SK-N-SH (cell line): ENCODE results near the gene PPHLN1. TPM values are rescaled to one million over a fixed set of nuclear protein-coding genes. Genes with fewer than 3 reads are reported as not detected.

Experiments used
- CTCF ChIA-PET: fragments of 300-600, 350-600 bp; formaldehyde crosslinking; extraction: SDS; loops from one replicate; lab custom pipeline; 2021; lab: Yijun Ruan, JAX
- POLR2A ChIA-PET: fragments of 350-600 bp; sonication (Branson Sonifier 250); formaldehyde crosslinking; extraction: SDS; loops from one replicate; lab custom pipeline; 2020; ENCODE audit warnings: antibody characterized with exemption, inconsistent platforms; lab: Yijun Ruan, JAX
- DNase-seq: peaks from one replicate; pipeline ENCODE4 v3.0.0; 2012
- H2AFZ ChIP-seq: fragments of 200-600 bp; sonication (generic); 2 replicates; pipeline ENCODE4 v1.8.1; 2016; ENCODE audit warnings: antibody characterized with exemption, mild to moderate bottlenecking, low read depth
- H3F3A ChIP-seq: fragments of 200-600 bp; sonication (generic); replicated peaks from 2 replicates; pipeline ENCODE3; 2016; ENCODE audit warnings: antibody characterized with exemption, mild to moderate bottlenecking; ENCODE audit not compliant: insufficient read depth
- H3K27ac ChIP-seq, 2 experiments: fragments of 200-500 bp in 1 of 2; fragments of 200-600 bp in 1 of 2; sonication (Bioruptor generic) in 1 of 2; sonication (generic), shearing (Covaris generic) in 1 of 2; 2 replicates each; pipeline versions ENCODE4 v1.5.1 to v1.6.1; 2014 to 2016; ENCODE audit warnings: low read depth in 2 of 2, inconsistent platforms in 1 of 2, low read length in 1 of 2, mild to moderate bottlenecking in 1 of 2, mixed read lengths in 1 of 2
- H3K27me3 ChIP-seq: fragments of 200-600 bp; sonication (generic), shearing (Covaris generic); 2 replicates; pipeline ENCODE4 v1.6.1; 2016; ENCODE audit warnings: mixed run types; ENCODE audit not compliant: insufficient read depth
- H3K36me3 ChIP-seq, 2 experiments: fragments of 200-500 bp in 1 of 2; fragments of 200-600 bp in 1 of 2; sonication (Bioruptor generic) in 1 of 2; sonication (generic) in 1 of 2; replicated peaks in 1 of 2; 2 replicates each; pipeline versions ENCODE3 to v1.5.1; 2014 to 2016; ENCODE audit warnings: low read length in 1 of 2, mild to moderate bottlenecking in 1 of 2; ENCODE audit not compliant: insufficient read depth in 2 of 2, control insufficient read depth in 1 of 2
- H3K4me1 ChIP-seq, 2 experiments: fragments of 200-500 bp in 1 of 2; fragments of 200-600 bp in 1 of 2; sonication (Bioruptor generic) in 1 of 2; sonication (generic), shearing (Covaris generic) in 1 of 2; 2 replicates each; pipeline versions ENCODE4 v1.5.1 to v1.6.1; 2014 to 2016; ENCODE audit warnings: low read depth in 1 of 2, low read length in 1 of 2, mixed run types in 1 of 2; ENCODE audit not compliant: insufficient read depth in 2 of 2, control insufficient read depth in 1 of 2
- H3K4me2 ChIP-seq: fragments of 200-600 bp; sonication (generic), shearing (Covaris generic); 2 replicates; pipeline ENCODE4 v1.6.1; 2017; ENCODE audit warnings: mixed run types
- H3K4me3 ChIP-seq, 2 experiments: fragments of 200-500 bp in 1 of 2; fragments of 200-600 bp in 1 of 2; sonication (Bioruptor generic) in 1 of 2; sonication (generic), shearing (Covaris generic) in 1 of 2; 2 replicates each; pipeline versions ENCODE4 v1.5.1 to v1.8.1; 2014 to 2016; ENCODE audit warnings: low read depth in 2 of 2, inconsistent platforms in 1 of 2, low read length in 1 of 2, mild to moderate bottlenecking in 1 of 2, mixed read lengths in 1 of 2, moderate library complexity in 1 of 2
- H3K79me2 ChIP-seq: fragments of 200-600 bp; sonication (generic); 2 replicates; pipeline ENCODE4 v1.8.1; 2017; ENCODE audit warnings: mild to moderate bottlenecking; ENCODE audit not compliant: insufficient read depth
- H3K9ac ChIP-seq: fragments of 200-600 bp; sonication (generic); 2 replicates; pipeline ENCODE4 v1.6.1; 2017; ENCODE audit warnings: mixed run types
- H3K9me2 ChIP-seq: fragments of 200-600 bp; sonication (generic); 2 replicates; pipeline ENCODE4 v1.6.1; 2017; ENCODE audit warnings: mixed run types
- H3K9me3 ChIP-seq: fragments of 200-600 bp; sonication (generic); 2 replicates; pipeline ENCODE4 v1.6.1; 2017; ENCODE audit warnings: mixed run types, mild to moderate bottlenecking, moderate library complexity
- H4K20me1 ChIP-seq: fragments of 200-600 bp; sonication (generic); 2 replicates; pipeline ENCODE4 v1.6.1; 2017; ENCODE audit warnings: mild to moderate bottlenecking, mixed run types; ENCODE audit not compliant: insufficient read depth
- ELF1 ChIP-seq: IDR thresholded peaks from 2 replicates; pipeline ENCODE4 v1.4.0; 2012
- EZH2phosphoT487 ChIP-seq: fragments of 200-600 bp; sonication (generic); IDR thresholded peaks from 2 replicates; pipeline ENCODE4 v1.6.1; 2017; ENCODE audit warnings: low read depth, mixed run types, mild to moderate bottlenecking, antibody characterized with exemption, moderate library complexity, borderline replicate concordance
- GATA2 ChIP-seq: sonication (generic); formaldehyde crosslinking; IDR thresholded peaks from 2 replicates; pipeline ENCODE4 v1.5.0; 2020; ENCODE audit warnings: mild to moderate bottlenecking, missing genetic modification reagents
- MEF2A ChIP-seq: IDR thresholded peaks from 2 replicates; pipeline ENCODE4 v1.4.0; 2012; ENCODE audit warnings: low read depth, borderline replicate concordance
- MXI1 ChIP-seq: IDR thresholded peaks from 2 replicates; pipeline ENCODE4 v1.6.1; 2012; ENCODE audit warnings: mild to moderate bottlenecking, low read depth, low read length, improper control_type of control experiment
- NRF1 ChIP-seq: IDR thresholded peaks from 2 replicates; pipeline ENCODE4 v1.6.1; 2012; ENCODE audit warnings: low read depth, mild to moderate bottlenecking, low read length
- RAD21 ChIP-seq: IDR thresholded peaks from 2 replicates; pipeline ENCODE4 v1.6.1; 2012; ENCODE audit warnings: mild to moderate bottlenecking, low read length
- SIN3A ChIP-seq: IDR thresholded peaks from 2 replicates; pipeline ENCODE4 v1.6.1; 2012; ENCODE audit warnings: low read depth, mild to moderate bottlenecking, low read length, moderate library complexity, borderline replicate concordance
- SMC3 ChIP-seq: IDR thresholded peaks from 2 replicates; pipeline ENCODE4 v1.6.1; 2012; ENCODE audit warnings: low read depth, low read length, improper control_type of control experiment
- TAF1 ChIP-seq: IDR thresholded peaks from 2 replicates; pipeline ENCODE4 v1.6.1; 2012; ENCODE audit warnings: low read depth, mild to moderate bottlenecking, low read length, moderate library complexity, borderline replicate concordance
- TCF12 ChIP-seq: IDR thresholded peaks from 2 replicates; pipeline ENCODE4 v1.4.0; 2012
- whole genome bisulfite sequencing: methylation state at CpG from one replicate; pipeline ENCODE4 v1.1.6; 2017; ENCODE audit warnings: low lambda C conversion rate; 5-methylcytosine and 5-hydroxymethylcytosine counted together
- polyA plus RNA-seq, 3 experiments: library from polyadenylated mRNA; depleted of rRNA; stranded (reverse); fragments of >200 nt; gene quantifications; 2 replicates each; pipeline ENCODE4 v1.2.3, GENCODE V29; 2012
- TF ChIP-seq, protein P1 (sequence below): fragments of 200-600 bp; sonication (generic); IDR thresholded peaks from 2 replicates; pipeline ENCODE4 v1.6.1; 2017; ENCODE audit warnings: antibody characterized with exemption, mild to moderate bottlenecking, moderate library complexity
- TF ChIP-seq, protein P2 (sequence below): IDR thresholded peaks from 2 replicates; pipeline ENCODE4 v1.6.1; 2012; ENCODE audit warnings: mild to moderate bottlenecking, low read depth, low read length, moderate library complexity
- TF ChIP-seq, protein P3 (sequence below): IDR thresholded peaks from 2 replicates; pipeline ENCODE4 v1.4.0; 2012; ENCODE audit warnings: low read depth, borderline replicate concordance

PPHLN1 gene
- polyA plus RNA-seq, 1 of the 3 experiments (the other 2 are of a cell fraction): 55.4 TPM

DNA sequence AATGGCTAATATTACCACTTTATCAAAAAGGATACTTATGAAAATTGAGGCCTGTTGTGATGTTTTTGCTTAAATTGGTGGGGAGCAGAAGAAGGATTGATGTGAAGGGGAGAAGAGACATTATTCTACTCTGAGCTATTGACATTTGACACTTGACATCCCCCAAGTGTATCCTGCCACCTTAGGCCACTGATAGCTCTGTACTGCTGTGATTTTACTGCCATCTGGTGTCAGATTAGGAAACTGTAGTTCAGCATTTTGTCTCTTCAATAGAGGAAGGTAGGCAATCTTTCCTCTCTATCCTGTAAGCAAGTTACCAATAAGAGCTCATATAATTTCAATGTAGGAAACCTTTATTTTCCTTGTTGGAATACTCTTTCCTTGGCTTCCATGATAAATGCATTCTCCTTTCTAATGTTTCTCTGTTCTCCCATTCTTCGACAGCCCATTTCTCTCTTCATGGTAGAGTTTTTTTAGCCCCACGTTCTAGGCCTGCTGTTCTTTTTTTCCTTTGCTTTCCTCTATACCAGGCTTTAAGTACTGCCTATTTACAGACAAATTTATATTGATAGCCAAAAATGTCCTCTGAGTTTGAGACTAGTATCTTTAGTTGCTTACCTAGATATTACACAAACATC lies 46.3 kb downstream of the PPHLN1 start:
- Histone ChIP-seq H3K4me1 (no peaks in the 10 kb centered on the region), H3K79me2 (peaks cover 20% of the 10 kb centered on the region; the same call in 1 of the 2 replicates), H3K27ac (no peak overlapping the region), H3F3A (peaks cover 4% of the 10 kb centered on the region), H2AFZ (no peak overlapping the region), H3K9me3 (no peaks in the 10 kb centered on the region), H3K4me3 (no peak overlapping the region; a peak in 1 of 4 replicates), H3K4me2 (no peak overlapping the region), H3K27me3 (no peaks in the 10 kb centered on the region), H3K9me2 (no peaks in the 10 kb centered on the region), H4K20me1 (peaks cover 4% of the 10 kb centered on the region; the same call in 1 of the 2 replicates), H3K9ac (no peak overlapping the region), H3K36me3 (peaks cover 14 to 19% of the 10 kb centered on the region in 2 experiments)
- no peak for TF ChIP-seq ELF1
- no peak for TF ChIP-seq SIN3A
- TF ChIP-seq GATA2 (CRISPR knock-in tag): no peak
- no peak for TF ChIP-seq NRF1
- no peak for TF ChIP-seq MXI1
- TF ChIP-seq, protein P1, sequence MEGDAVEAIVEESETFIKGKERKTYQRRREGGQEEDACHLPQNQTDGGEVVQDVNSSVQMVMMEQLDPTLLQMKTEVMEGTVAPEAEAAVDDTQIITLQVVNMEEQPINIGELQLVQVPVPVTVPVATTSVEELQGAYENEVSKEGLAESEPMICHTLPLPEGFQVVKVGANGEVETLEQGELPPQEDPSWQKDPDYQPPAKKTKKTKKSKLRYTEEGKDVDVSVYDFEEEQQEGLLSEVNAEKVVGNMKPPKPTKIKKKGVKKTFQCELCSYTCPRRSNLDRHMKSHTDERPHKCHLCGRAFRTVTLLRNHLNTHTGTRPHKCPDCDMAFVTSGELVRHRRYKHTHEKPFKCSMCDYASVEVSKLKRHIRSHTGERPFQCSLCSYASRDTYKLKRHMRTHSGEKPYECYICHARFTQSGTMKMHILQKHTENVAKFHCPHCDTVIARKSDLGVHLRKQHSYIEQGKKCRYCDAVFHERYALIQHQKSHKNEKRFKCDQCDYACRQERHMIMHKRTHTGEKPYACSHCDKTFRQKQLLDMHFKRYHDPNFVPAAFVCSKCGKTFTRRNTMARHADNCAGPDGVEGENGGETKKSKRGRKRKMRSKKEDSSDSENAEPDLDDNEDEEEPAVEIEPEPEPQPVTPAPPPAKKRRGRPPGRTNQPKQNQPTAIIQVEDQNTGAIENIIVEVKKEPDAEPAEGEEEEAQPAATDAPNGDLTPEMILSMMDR: peak; percentile 76
- TF ChIP-seq MEF2A: no peak
- TF ChIP-seq TCF12: no peak
- TF ChIP-seq, protein P2, sequence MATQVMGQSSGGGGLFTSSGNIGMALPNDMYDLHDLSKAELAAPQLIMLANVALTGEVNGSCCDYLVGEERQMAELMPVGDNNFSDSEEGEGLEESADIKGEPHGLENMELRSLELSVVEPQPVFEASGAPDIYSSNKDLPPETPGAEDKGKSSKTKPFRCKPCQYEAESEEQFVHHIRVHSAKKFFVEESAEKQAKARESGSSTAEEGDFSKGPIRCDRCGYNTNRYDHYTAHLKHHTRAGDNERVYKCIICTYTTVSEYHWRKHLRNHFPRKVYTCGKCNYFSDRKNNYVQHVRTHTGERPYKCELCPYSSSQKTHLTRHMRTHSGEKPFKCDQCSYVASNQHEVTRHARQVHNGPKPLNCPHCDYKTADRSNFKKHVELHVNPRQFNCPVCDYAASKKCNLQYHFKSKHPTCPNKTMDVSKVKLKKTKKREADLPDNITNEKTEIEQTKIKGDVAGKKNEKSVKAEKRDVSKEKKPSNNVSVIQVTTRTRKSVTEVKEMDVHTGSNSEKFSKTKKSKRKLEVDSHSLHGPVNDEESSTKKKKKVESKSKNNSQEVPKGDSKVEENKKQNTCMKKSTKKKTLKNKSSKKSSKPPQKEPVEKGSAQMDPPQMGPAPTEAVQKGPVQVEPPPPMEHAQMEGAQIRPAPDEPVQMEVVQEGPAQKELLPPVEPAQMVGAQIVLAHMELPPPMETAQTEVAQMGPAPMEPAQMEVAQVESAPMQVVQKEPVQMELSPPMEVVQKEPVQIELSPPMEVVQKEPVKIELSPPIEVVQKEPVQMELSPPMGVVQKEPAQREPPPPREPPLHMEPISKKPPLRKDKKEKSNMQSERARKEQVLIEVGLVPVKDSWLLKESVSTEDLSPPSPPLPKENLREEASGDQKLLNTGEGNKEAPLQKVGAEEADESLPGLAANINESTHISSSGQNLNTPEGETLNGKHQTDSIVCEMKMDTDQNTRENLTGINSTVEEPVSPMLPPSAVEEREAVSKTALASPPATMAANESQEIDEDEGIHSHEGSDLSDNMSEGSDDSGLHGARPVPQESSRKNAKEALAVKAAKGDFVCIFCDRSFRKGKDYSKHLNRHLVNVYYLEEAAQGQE: no peak
- TF ChIP-seq, protein P3, sequence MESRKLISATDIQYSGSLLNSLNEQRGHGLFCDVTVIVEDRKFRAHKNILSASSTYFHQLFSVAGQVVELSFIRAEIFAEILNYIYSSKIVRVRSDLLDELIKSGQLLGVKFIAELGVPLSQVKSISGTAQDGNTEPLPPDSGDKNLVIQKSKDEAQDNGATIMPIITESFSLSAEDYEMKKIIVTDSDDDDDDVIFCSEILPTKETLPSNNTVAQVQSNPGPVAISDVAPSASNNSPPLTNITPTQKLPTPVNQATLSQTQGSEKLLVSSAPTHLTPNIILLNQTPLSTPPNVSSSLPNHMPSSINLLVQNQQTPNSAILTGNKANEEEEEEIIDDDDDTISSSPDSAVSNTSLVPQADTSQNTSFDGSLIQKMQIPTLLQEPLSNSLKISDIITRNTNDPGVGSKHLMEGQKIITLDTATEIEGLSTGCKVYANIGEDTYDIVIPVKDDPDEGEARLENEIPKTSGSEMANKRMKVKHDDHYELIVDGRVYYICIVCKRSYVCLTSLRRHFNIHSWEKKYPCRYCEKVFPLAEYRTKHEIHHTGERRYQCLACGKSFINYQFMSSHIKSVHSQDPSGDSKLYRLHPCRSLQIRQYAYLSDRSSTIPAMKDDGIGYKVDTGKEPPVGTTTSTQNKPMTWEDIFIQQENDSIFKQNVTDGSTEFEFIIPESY: no peak
- no peak for TF ChIP-seq TAF1
- TF ChIP-seq EZH2phosphoT487: no peak
- peak; percentile 87 for TF ChIP-seq RAD21
- TF ChIP-seq SMC3: peak; percentile 64
- WGBS: 96% methylated on average over 2 of the region's 2 CpGs
- ChIA-PET CTCF (interaction anchor here (0.7 to 2.8 kb wide), 37 partner anchors 9 to 1425 kb away, joined by 3 to 16 read pairs (median 4); no protein-coding TSS in a partner anchor), POLR2A (no interaction called here)
- peak; percentile 54 for DNase-seq
